CD4-positive, alpha-beta T cell treated with Interferon gamma for 1 hour (primary cell): ENCODE results near the gene PLEKHG3.

Experiments used
- DNase-seq: peaks from one replicate; pipeline ENCODE4 v3.0.0-alpha.2; 2020

PLEKHG3 gene

DNA sequence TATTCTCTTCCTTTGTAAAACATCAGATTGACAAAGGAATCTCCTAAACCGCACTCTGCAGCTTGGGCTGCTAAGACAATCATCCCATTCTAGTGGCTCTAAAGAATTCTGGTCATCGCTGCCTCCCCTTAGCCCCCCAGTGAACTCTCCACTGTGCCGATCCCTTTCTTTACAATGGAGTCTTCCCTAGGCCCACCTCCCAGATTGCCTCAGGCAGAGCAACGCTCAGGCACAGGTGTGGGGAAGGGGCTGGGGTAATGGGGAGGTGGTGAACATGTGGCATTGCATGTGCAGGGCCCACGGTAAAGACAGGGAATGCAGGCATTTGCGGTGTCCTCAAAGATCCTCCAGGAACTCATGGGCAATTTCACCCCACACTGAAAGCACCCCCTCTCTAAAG is 86.3 kb downstream of the PLEKHG3 start:
- no peak for DNase-seq

GRCh38 chr14:64792231-64792630 is 88.0 kb downstream of the PLEKHG3 start:
- no peak for DNase-seq

DNA sequence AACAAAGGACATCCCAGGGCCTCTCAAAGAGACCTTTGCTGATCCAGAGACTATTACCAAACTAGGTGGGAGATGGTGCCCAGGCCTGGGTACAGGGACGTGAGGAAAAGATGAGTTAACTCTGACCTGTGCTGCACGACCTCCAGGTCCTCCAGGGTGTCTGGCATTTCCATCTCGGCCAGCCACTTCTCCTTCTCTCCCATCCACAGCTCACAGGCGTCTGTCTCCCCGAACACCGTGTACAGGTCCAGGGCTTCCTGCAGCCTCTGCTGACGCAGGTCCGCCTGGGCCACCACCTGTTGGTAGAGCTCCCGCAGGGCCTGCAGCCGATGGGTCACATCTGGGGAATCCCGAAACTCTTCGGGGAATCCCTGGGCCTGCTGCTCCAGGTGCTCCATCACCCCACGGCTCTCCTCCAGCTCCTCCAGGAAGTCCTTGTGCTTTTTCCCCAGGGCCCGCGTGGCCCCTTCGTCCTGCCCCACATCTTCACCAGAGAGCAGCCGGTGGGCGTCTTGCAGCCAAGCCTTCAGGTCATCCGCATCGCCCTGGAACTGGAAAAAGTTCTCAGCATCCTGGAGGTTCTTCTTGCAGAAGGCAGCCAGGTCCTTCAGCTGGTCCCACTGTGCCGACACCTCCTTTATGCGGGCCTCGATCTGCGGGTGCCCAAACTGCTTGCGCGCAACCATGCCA is 88.8 kb downstream of the PLEKHG3 start:
- DNase-seq: no peak

DNA sequence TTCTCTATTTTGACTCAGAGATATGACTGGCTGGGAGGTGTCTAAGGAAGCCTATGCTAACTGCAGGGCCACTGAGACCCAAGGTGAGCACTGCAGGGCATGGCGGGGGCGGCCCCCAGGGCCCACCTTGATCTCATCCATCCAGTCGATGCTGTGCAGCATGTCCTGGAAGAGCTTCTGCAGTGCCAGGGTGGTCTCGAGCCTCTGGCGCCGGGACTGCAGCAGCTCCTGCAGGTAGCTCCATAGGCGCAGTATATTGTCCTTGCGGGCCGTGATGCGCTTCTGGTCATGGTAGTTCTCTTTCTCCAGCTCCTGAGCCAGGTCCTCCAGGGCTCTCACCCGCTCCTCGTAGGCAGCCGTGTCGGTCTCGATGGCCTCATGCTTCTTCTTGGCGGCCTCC is 91.0 kb downstream of the PLEKHG3 start:
- no peak for DNase-seq

GRCh38 chr14:64795921-64796320 is 91.7 kb downstream of the PLEKHG3 start:
- no peak for DNase-seq

DNA sequence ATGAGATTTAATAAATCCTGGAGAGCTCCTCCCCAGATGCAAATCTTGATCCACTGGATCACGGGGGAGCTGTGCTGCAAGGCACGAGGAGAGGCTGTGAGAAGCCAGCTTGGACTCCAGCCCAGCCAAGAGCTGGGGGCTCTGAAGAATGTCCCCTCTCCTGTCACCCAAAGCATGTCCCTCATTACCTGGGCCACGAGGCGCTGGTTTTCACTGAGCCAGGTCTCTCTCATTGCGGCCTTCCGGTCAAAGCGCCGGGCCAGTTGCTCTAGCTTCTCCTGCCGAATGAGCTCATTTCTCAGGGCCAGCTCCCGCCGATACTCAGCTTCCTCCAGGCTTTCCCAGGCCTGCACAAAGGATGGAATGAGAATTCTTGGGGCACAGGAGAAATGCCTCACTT is 92.1 kb downstream of the PLEKHG3 start:
- no peak for DNase-seq

GRCh38 chr14:64799555-64799954 is 95.3 kb downstream of the PLEKHG3 start:
- DNase-seq: no peak
